H1 (cell line): ENCODE measurements around the gene CTNNA3. TPM values are rescaled to one million over a fixed set of nuclear protein-coding genes. Genes with fewer than 3 reads are reported as not detected.

Source experiments
- CTCF ChIA-PET: fragments of 300-600 bp; sonication (Branson Sonifier 250); formaldehyde crosslinking; loops from one replicate; lab custom pipeline; 2021; ENCODE audit not compliant: partially characterized antibody; lab: Charles Lee
- POLR2A ChIA-PET: fragments of 300-600 bp; sonication (Branson Sonifier 250); formaldehyde crosslinking; loops from one replicate; lab custom pipeline; 2021; ENCODE audit warnings: inconsistent platforms; ENCODE audit not compliant: partially characterized antibody; lab: Charles Lee
- DNase-seq, 2 experiments: peaks; one replicate each; pipeline versions ENCODE4 v3.0.0 to v3.0.0-alpha.2; 2010 to 2022; ENCODE audit warnings: low spot score in 2 of 2, low read depth in 1 of 2, mixed read lengths in 1 of 2
- FAIRE-seq: peaks from 2 replicates; lab custom pipeline; 2011; peaks lifted over from hg19 to GRCh38; lab: Jason Lieb, UNC
- H2AFZ ChIP-seq: 2 replicates; pipeline ENCODE4 v1.8.1; 2012; ENCODE audit warnings: low read length, inconsistent platforms
- H2AK5ac ChIP-seq: 2 replicates; pipeline ENCODE4 v1.6.1; 2013; ENCODE audit warnings: low read depth, low read length
- H2BK120ac ChIP-seq: replicated peaks from 2 replicates; pipeline ENCODE3; 2013; ENCODE audit warnings: low read depth, low read length, inconsistent platforms
- H2BK12ac ChIP-seq: 2 replicates; pipeline ENCODE4 v1.6.1; 2013; ENCODE audit warnings: low read depth, low read length
- H2BK15ac ChIP-seq: 2 replicates; pipeline ENCODE4 v1.6.1; 2013; ENCODE audit warnings: low read length
- H2BK20ac ChIP-seq: 2 replicates; pipeline ENCODE4 v1.6.1; 2013; ENCODE audit warnings: low read length
- H2BK5ac ChIP-seq: 2 replicates; pipeline ENCODE4 v1.6.1; 2013; ENCODE audit warnings: low read depth, low read length
- H3K14ac ChIP-seq: 2 replicates; pipeline ENCODE4 v1.6.1; 2013; ENCODE audit warnings: inconsistent platforms; ENCODE audit not compliant: insufficient read length
- H3K18ac ChIP-seq: 2 replicates; pipeline ENCODE4 v1.6.1; 2013; ENCODE audit warnings: low read length; ENCODE audit errors: extremely low read depth
- H3K23ac ChIP-seq: 2 replicates; pipeline ENCODE4 v1.6.1; 2013; ENCODE audit warnings: inconsistent platforms; ENCODE audit not compliant: insufficient read length
- H3K23me2 ChIP-seq: 2 replicates; pipeline ENCODE4 v1.6.1; 2013; ENCODE audit warnings: low read depth, low read length
- H3K27ac ChIP-seq: 2 replicates; pipeline ENCODE4 v1.6.1; 2011; ENCODE audit warnings: low read depth, low read length, inconsistent platforms
- H3K27me3 ChIP-seq, 4 experiments: replicated peaks in 1 of 4; 1 replicate in 1 of 4; 2 replicates in 3 of 4; pipeline versions ENCODE4 v1.6.1 to v1.8.1; 2011 to 2013; ENCODE audit warnings: low read length in 3 of 4, mild to moderate bottlenecking in 3 of 4, inconsistent platforms in 2 of 4, mixed read lengths in 2 of 4, moderate library complexity in 1 of 4; ENCODE audit not compliant: control insufficient read depth in 3 of 4, insufficient read depth in 3 of 4; ENCODE audit errors: extremely low read depth in 1 of 4
- H3K36me3 ChIP-seq, 4 experiments: 2 replicates each; pipeline versions ENCODE4 v1.6.1 to v1.8.1; 2011 to 2013; ENCODE audit warnings: mild to moderate bottlenecking in 4 of 4, low read length in 3 of 4, moderate library complexity in 2 of 4, control low read depth in 1 of 4, inconsistent platforms in 1 of 4; ENCODE audit not compliant: insufficient read depth in 4 of 4, control insufficient read depth in 2 of 4
- H3K4ac ChIP-seq: replicated peaks from 2 replicates; pipeline ENCODE3; 2013; ENCODE audit warnings: low read length, low read depth, mixed read lengths, inconsistent platforms; ENCODE audit not compliant: insufficient read length
- H3K4me1 ChIP-seq, 4 experiments: replicated peaks in 1 of 4; 1 replicate in 1 of 4; 2 replicates in 3 of 4; pipeline versions ENCODE4 v1.6.1 to v1.8.1; 2011 to 2013; ENCODE audit warnings: low read length in 3 of 4, inconsistent platforms in 2 of 4, mixed read lengths in 1 of 4; ENCODE audit not compliant: insufficient read depth in 4 of 4, control insufficient read depth in 3 of 4
- H3K4me2 ChIP-seq, 2 experiments: 2 replicates each; pipeline versions ENCODE4 v1.6.1 to v1.8.1; 2011 to 2013; ENCODE audit warnings: low read depth in 2 of 2, low read length in 2 of 2, control low read depth in 1 of 2, inconsistent platforms in 1 of 2, mild to moderate bottlenecking in 1 of 2; ENCODE audit not compliant: insufficient read depth in 1 of 2
- H3K4me3 ChIP-seq, 4 experiments: fragments of 200-600, 300-600 bp in 1 of 4; sonication (generic), shearing (Covaris generic), sonication (Bioruptor Twin) in 1 of 4; 2 replicates each; pipeline versions ENCODE4 v1.5.1 to v1.8.1; 2011 to 2016; ENCODE audit warnings: low read length in 4 of 4, low read depth in 3 of 4, control low read depth in 2 of 4, inconsistent platforms in 2 of 4, mild to moderate bottlenecking in 2 of 4, mixed read lengths in 1 of 4, moderate library complexity in 1 of 4; ENCODE audit not compliant: insufficient read depth in 2 of 4; ENCODE audit errors: extremely low read depth in 1 of 4
- H3K56ac ChIP-seq: replicated peaks from 2 replicates; pipeline ENCODE3; 2013; ENCODE audit warnings: low read depth, mild to moderate bottlenecking, mixed read lengths, low read length, inconsistent platforms; ENCODE audit not compliant: insufficient read length
- H3K79me1 ChIP-seq: 2 replicates; pipeline ENCODE4 v1.6.1; 2013; ENCODE audit warnings: low read depth, low read length, control low read depth
- H3K79me2 ChIP-seq, 2 experiments: 2 replicates each; pipeline versions ENCODE4 v1.6.1 to v1.8.1; 2012 to 2013; ENCODE audit warnings: low read length in 2 of 2, mild to moderate bottlenecking in 2 of 2, inconsistent platforms in 1 of 2; ENCODE audit not compliant: insufficient read depth in 2 of 2, control insufficient read depth in 1 of 2
- H3K9ac ChIP-seq, 4 experiments: replicated peaks in 1 of 4; 1 replicate in 1 of 4; 2 replicates in 3 of 4; pipeline versions ENCODE4 v1.6.1 to v1.8.1; 2011 to 2013; ENCODE audit warnings: low read depth in 3 of 4, low read length in 3 of 4, control low read depth in 2 of 4, mild to moderate bottlenecking in 2 of 4, moderate library complexity in 2 of 4, inconsistent platforms in 1 of 4; ENCODE audit errors: extremely low read depth in 1 of 4
- H3K9me3 ChIP-seq, 2 experiments: 2 replicates each; pipeline versions ENCODE4 v1.6.1 to v1.8.1; 2012 to 2013; ENCODE audit warnings: mild to moderate bottlenecking in 2 of 2, moderate library complexity in 2 of 2, control low read depth in 1 of 2, inconsistent platforms in 1 of 2, low read depth in 1 of 2, low read length in 1 of 2, mixed read lengths in 1 of 2; ENCODE audit not compliant: insufficient read depth in 2 of 2
- H4K20me1 ChIP-seq, 2 experiments: replicated peaks in 1 of 2; 2 replicates each; pipeline versions ENCODE3 to v1.8.1; 2011 to 2013; ENCODE audit warnings: inconsistent platforms in 2 of 2, low read length in 2 of 2, mild to moderate bottlenecking in 1 of 2; ENCODE audit not compliant: insufficient read depth in 2 of 2, control insufficient read depth in 1 of 2
- H4K5ac ChIP-seq: 2 replicates; pipeline ENCODE4 v1.6.1; 2013; ENCODE audit warnings: low read length, low read depth, mixed read lengths, inconsistent platforms; ENCODE audit not compliant: insufficient read length
- H4K8ac ChIP-seq: 2 replicates; pipeline ENCODE4 v1.8.0; 2013; ENCODE audit warnings: mild to moderate bottlenecking, moderate library complexity, low read length, inconsistent platforms; ENCODE audit not compliant: insufficient read depth; ENCODE audit errors: extremely low read depth
- H4K91ac ChIP-seq: replicated peaks from 2 replicates; pipeline ENCODE3; 2013; ENCODE audit warnings: low read length, mixed read lengths, inconsistent platforms; ENCODE audit not compliant: insufficient read length
- ASH2L ChIP-seq: fragments of 200-600, 300-600 bp; sonication (generic); IDR thresholded peaks from one replicate; pipeline ENCODE4 v1.7.1; 2017; ENCODE audit warnings: low read length
- CBX8 ChIP-seq: fragments of 300-800, 300-1000 bp; sonication (generic); IDR thresholded peaks from 2 replicates; pipeline ENCODE4 v1.7.1; 2016; ENCODE audit warnings: low read depth, low read length, borderline replicate concordance
- CEBPB ChIP-seq: IDR thresholded peaks from 2 replicates; pipeline ENCODE4 v1.6.1; 2012; ENCODE audit warnings: low read depth, low read length
- E2F6 ChIP-seq: IDR thresholded peaks from 2 replicates; pipeline ENCODE4 v1.6.1; 2012; ENCODE audit warnings: inconsistent platforms
- POLR2A ChIP-seq, 2 experiments: IDR thresholded peaks; 1 replicate in 1 of 2; 2 replicates in 1 of 2; pipeline ENCODE4 v1.6.1; 2011; ENCODE audit warnings: low read depth in 2 of 2, low read length in 2 of 2, mild to moderate bottlenecking in 2 of 2; ENCODE audit errors: control extremely low read depth in 1 of 2
- WGBS, 2 experiments: shearing (Covaris generic) in 1 of 2; methylation state at CpG; one replicate each; pipeline versions ENCODE4 v1.1.6 to v1.1.7; 2013 to 2015; ENCODE audit warnings: low lambda C conversion rate in 2 of 2, mixed read lengths in 2 of 2, inconsistent platforms in 1 of 2, low coverage in 1 of 2, missing lambda C conversion rate in 1 of 2; ENCODE audit not compliant: insufficient replicate concordance in 2 of 2, insufficient coverage in 1 of 2, insufficient read length in 1 of 2; ENCODE audit errors: extremely low coverage in 1 of 2, missing lambda C conversion rate in 1 of 2; 5-methylcytosine and 5-hydroxymethylcytosine counted together
- polyA plus RNA-seq, 7 experiments: library from polyadenylated mRNA; depleted of rRNA in 3 of 7; stranded (reverse) in 5 of 7; unstranded in 2 of 7; fragments of >200 nt in 5 of 7; fragments of 200-250 nt in 2 of 7; gene quantifications; 1 replicate in 5 of 7; 2 replicates in 1 of 7; 4 replicates in 1 of 7; pipeline versions ENCODE4 v1.2.1 to v1.2.3, GENCODE V29; 2011 to 2013; ENCODE audit warnings: missing spikeins in 2 of 7, mixed read lengths in 2 of 7
- total RNA-seq: library from RNA; stranded (reverse); fragmentation: NEBNext Ultra II Directional; extraction: Animal tissue kit (Norgen Biotek cat#: 25700); gene quantifications from 2 replicates; pipeline ENCODE4 v1.2.1, GENCODE V29; 2021

Gene CTNNA3
- total and polyA plus RNA-seq, 2 of the 8 experiments (the other 6 are each of a cell fraction or from before 2014, with no cell fraction given) = 1.3 to 1.5 TPM

- H4K20me1 ChIP-seq = no peaks in the 10 kb centered on the region
- no peaks in the 10 kb centered on the region for H3K23me2 ChIP-seq
- no peak overlapping the region for H3K9ac ChIP-seq
- H3K4me2 ChIP-seq = no peak overlapping the region
- H3K14ac ChIP-seq = no peak overlapping the region
- CTCF ChIA-PET = interaction anchor here (1.1 kb wide), 1 partner anchor 82 kb away, joined by 3 read pairs; no protein-coding TSS in a partner anchor
- no peak overlapping the region for H2BK120ac ChIP-seq
- peaks cover 0 to 5% of the 10 kb centered on the region in 2 experiments; a peak in 1 of 4 replicates for H3K9me3 ChIP-seq
- no peak overlapping the region for H3K27ac ChIP-seq
- DNase-seq (no peak), FAIRE-seq (no peak)
- no peak overlapping the region for H2BK12ac ChIP-seq
- POLR2A ChIA-PET = no interaction called here
- H2BK5ac ChIP-seq = no peak overlapping the region
- H3K4ac ChIP-seq = no peak overlapping the region
- no peaks in the 10 kb centered on the region for H3K36me3 ChIP-seq
- no peaks in the 10 kb centered on the region for H3K4me1 ChIP-seq
- H4K8ac ChIP-seq = no peak overlapping the region
- no peak overlapping the region for H3K4me3 ChIP-seq
- H3K27me3 ChIP-seq = no peaks in the 10 kb centered on the region
- no peak overlapping the region for H4K5ac ChIP-seq
- H3K56ac ChIP-seq = no peak overlapping the region
- no peak for TF ChIP-seq POLR2A (IDR thresholded peaks at IDR 0.05; ENCODE audit: control extremely low read depth in 1 of 2, low read depth in 2 of 2, low read length in 2 of 2)
- no peak for TF ChIP-seq ASH2L
- 0 out of 2 replicates have a peak, but pooled peaks have one; percentile 13 for TF ChIP-seq E2F6
- no peak for TF ChIP-seq CBX8
- no peak for TF ChIP-seq CEBPB
- H4K91ac ChIP-seq = no peak overlapping the region
- H3K79me2 ChIP-seq = no peaks in the 10 kb centered on the region
- no peaks in the 10 kb centered on the region for H3K79me1 ChIP-seq
- no peak overlapping the region for H3K23ac ChIP-seq
- 91% methylated on average over 5 of the region's 5 CpGs; no CpG with 5 or more reads in 1 of the 2 experiments for WGBS, 2 experiments
- no peak overlapping the region for H2AK5ac ChIP-seq
- no peak overlapping the region for H2BK15ac ChIP-seq
- H2AFZ ChIP-seq = no peak overlapping the region
- peak overlapping the region; percentile 60; the same call in 1 of the 2 replicates for H3K18ac ChIP-seq
- H2BK20ac ChIP-seq = no peak overlapping the region
Measured at GRCh38 chr10:67224553-67224952, 471.4 kb downstream of the CTNNA3 start.
